Omental fat pad (tissue), 4 donors: ENCODE results near the gene CAPN9. TPM values are rescaled to one million over a fixed set of nuclear protein-coding genes. Genes with fewer than 3 reads are reported as not detected.
"Not testable (repeated sequence)": the region's sequence is repeated elsewhere in the genome, so short reads cannot be mapped to it uniquely, and the experiment has no call there.

ENCODE experiments used
- ATAC-seq: fragments of 150-250 bp; one replicate; pipeline ENCODE4 v1.9.1; 2016; ENCODE audit warnings: mild to moderate bottlenecking, moderate library complexity; ENCODE audit not compliant: low FRiP score
- DNase-seq: peaks from one replicate; pipeline ENCODE4 v3.0.0-alpha.2; 2019; ENCODE audit warnings: low spot score
- total RNA-seq, 4 donors: library from RNA; depleted of rRNA; stranded (reverse); fragments of >200 nt; gene quantifications; one replicate each; pipeline ENCODE4 v1.1.0, GENCODE V29; 2016
- TF ChIP-seq, protein P1 (sequence below), 3 donors: fragments of 450-650 bp; IDR thresholded peaks; one replicate each; pipeline ENCODE4 v1.5.1; 2016 to 2017; ENCODE audit warnings: antibody characterized with exemption in 3 of 3, mild to moderate bottlenecking in 3 of 3, moderate library complexity in 2 of 3

CAPN9 gene, protein sequence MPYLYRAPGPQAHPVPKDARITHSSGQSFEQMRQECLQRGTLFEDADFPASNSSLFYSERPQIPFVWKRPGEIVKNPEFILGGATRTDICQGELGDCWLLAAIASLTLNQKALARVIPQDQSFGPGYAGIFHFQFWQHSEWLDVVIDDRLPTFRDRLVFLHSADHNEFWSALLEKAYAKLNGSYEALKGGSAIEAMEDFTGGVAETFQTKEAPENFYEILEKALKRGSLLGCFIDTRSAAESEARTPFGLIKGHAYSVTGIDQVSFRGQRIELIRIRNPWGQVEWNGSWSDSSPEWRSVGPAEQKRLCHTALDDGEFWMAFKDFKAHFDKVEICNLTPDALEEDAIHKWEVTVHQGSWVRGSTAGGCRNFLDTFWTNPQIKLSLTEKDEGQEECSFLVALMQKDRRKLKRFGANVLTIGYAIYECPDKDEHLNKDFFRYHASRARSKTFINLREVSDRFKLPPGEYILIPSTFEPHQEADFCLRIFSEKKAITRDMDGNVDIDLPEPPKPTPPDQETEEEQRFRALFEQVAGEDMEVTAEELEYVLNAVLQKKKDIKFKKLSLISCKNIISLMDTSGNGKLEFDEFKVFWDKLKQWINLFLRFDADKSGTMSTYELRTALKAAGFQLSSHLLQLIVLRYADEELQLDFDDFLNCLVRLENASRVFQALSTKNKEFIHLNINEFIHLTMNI
- not detected for total RNA-seq

DNA sequence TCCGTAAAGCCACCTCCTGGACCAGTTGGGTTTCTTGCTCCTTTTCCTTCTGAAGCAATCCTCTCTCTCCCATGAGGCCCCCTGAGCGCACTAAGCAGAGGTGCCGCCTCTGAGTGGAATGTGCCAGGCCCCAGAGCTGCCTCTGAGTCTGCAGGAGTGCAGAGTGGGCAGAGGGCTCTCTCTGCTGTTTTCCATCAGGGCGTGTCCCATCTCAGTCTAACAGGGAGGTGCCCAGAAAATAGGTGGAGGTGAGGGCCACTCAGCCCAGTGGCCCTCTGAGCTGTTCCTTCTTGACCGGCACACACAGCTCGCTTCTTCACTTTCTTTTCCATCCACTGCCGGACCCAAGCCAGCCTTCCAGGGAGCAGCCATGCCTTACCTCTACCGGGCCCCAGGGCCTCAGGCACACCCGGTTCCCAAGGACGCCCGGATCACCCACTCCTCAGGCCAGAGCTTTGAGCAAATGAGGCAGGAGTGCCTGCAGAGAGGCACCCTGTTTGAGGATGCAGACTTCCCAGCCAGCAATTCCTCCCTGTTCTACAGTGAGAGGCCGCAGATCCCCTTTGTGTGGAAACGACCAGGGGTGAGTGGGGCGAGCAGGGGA, at the start of gene CAPN9:
Gene CAPN9 (plus strand): TSS at position 262 of the 604 bp plus-strand sequence. CDS start 109 bp downstream, at position 371.
- DNase-seq (no peak), ATAC-seq (no peak)
- TF ChIP-seq, protein P1, sequence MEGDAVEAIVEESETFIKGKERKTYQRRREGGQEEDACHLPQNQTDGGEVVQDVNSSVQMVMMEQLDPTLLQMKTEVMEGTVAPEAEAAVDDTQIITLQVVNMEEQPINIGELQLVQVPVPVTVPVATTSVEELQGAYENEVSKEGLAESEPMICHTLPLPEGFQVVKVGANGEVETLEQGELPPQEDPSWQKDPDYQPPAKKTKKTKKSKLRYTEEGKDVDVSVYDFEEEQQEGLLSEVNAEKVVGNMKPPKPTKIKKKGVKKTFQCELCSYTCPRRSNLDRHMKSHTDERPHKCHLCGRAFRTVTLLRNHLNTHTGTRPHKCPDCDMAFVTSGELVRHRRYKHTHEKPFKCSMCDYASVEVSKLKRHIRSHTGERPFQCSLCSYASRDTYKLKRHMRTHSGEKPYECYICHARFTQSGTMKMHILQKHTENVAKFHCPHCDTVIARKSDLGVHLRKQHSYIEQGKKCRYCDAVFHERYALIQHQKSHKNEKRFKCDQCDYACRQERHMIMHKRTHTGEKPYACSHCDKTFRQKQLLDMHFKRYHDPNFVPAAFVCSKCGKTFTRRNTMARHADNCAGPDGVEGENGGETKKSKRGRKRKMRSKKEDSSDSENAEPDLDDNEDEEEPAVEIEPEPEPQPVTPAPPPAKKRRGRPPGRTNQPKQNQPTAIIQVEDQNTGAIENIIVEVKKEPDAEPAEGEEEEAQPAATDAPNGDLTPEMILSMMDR (IDR thresholded peaks at IDR 0.05) = no peak

DNA sequence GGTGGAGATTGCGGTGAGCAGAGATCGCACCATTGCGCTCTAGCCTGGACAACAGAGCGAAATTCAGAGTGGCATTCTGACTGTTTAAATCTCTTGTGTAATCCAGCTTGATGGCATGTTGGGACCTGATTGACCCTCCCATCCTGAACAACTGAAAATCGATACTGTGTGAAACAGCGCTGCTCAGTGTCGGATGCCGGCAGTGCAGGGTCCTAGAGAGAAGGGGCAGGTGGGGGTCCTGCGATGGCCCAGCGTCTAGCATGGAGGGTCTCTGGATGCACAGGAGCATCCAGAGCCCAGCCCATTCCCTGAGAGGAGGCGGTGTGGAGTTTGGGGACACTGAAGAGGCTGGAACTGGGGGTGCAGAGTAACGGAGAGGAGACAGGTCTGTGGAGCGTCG, 49.1 kb upstream of the CAPN9 start:
- DNase-seq (no peak), ATAC-seq (no peak)
- TF ChIP-seq, protein P1 (IDR thresholded peaks at IDR 0.05) = no peak

DNA sequence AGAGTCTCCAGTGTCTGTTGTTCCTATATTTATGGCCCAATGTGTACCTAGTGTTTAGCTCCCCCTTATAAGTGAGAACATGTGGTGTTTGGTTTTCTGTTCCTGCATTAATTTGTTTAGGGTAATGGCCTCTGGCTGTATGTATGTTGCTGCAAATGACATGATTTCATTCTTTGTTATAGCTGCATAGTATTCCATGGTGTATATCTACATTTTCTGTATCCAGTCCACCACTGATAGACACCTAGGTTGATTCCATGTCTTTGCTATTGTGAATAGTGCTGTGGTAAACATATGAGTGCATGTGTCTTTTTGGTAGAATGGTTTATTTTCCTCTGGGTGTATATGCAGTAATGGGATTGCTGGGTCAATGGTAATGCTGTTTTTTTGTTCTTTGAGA, 48.2 kb upstream of the CAPN9 start:
- not testable (repeated sequence) for DNase-seq, ATAC-seq

DNA sequence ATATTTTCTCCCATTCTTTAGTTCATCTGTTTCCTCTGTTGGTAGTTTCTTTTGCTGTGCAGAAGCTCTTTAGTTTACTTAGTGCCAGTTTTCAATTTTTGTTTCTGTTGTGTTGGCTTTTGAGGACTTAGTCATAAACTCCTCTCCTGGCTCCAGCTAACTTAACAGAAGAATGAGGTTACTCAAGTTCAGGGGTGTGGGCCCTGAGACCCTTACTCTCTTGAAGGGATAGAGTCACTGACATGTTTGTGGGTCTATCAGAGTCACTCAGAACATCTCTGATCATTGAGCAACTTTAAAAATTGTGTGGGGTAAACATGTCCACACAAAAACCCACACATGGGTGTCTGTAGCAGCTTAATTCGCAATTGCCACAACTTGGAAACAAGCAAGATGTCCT, 47.5 kb upstream of the CAPN9 start:
- no peak for ATAC-seq
- DNase-seq = no peak

DNA sequence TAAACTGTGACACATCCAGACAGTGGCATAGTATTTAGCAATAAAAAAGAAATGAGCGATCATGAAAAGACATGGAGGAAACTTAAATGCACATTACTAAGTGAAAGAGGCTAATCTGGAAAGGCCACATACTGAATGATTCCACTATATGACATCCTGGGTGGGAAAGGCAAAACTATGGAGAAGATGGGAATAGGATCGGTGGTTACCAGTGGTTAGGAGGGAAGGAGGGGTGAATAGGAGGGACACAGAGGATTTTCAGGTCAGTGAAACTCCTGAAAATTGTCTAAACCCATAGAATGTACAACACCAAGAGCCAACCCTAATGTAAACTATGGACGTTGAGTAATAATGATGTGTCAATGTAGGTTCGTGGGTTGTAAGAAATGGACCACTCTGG, 47.1 kb upstream of the CAPN9 start:
- ATAC-seq = no peak
- no peak for DNase-seq
- TF ChIP-seq, protein P1 (IDR thresholded peaks at IDR 0.05) = no peak

More for the DNA sequence above, 47.5 kb upstream of the CAPN9 start:
- TF ChIP-seq, protein P1 (IDR thresholded peaks at IDR 0.05) = no peak

DNA sequence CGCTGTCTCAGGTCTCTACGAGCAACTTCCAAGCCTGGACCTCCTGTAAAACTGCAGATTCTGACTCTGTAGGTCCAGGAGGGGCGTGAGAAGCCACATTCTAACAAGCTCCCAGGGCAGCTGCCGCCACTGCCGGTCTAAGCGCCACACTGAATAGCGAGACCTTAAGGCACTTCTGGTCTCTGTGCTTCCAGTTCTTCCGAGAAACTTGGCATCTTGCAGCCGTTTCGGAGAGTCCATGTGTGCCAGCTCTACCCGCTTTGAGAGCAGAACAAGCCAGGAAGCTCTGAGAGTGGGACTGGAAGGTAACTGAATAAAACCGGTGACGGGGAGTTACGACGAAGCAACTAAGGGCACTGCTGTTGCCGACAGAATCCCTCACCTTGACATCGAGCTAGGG, 45.8 kb upstream of the CAPN9 start:
- TF ChIP-seq, protein P1 (IDR thresholded peaks at IDR 0.05) = no peak
- DNase-seq (no peak), ATAC-seq (no peak)
